H9 (cell line): Measurements from ENCODE around the gene PDE4A. TPM values are rescaled to one million over a fixed set of nuclear protein-coding genes. Genes with fewer than 3 reads are reported as not detected.

Experiments used
- DNase-seq: peaks from one replicate; pipeline ENCODE4 v3.0.0-alpha.2; 2017
- H2AFZ ChIP-seq: one replicate; pipeline ENCODE4 v1.6.1; 2013; ENCODE audit warnings: mild to moderate bottlenecking, low read length, control low read depth, moderate library complexity
- H2AK5ac ChIP-seq: 2 replicates; pipeline ENCODE4 v1.6.1; 2013; ENCODE audit warnings: low read length, control low read depth, mixed read lengths; ENCODE audit not compliant: insufficient read length
- H2BK120ac ChIP-seq: one replicate; pipeline ENCODE4 v1.6.1; 2013; ENCODE audit warnings: low read depth, mild to moderate bottlenecking, low read length, control low read depth, inconsistent platforms; ENCODE audit not compliant: poor library complexity, severe bottlenecking
- H2BK12ac ChIP-seq: 2 replicates; pipeline ENCODE4 v1.6.1; 2013; ENCODE audit warnings: low read length, control low read depth, mixed read lengths, low read depth; ENCODE audit not compliant: insufficient read length
- H2BK15ac ChIP-seq: 2 replicates; pipeline ENCODE4 v1.6.1; 2013; ENCODE audit warnings: low read depth, low read length, control low read depth
- H2BK20ac ChIP-seq: one replicate; pipeline ENCODE4 v1.6.1; 2013; ENCODE audit warnings: low read depth, mild to moderate bottlenecking, low read length, control low read depth, inconsistent platforms; ENCODE audit not compliant: poor library complexity, severe bottlenecking
- H2BK5ac ChIP-seq: 2 replicates; pipeline ENCODE4 v1.6.1; 2013; ENCODE audit warnings: low read length, control low read depth, mixed read lengths; ENCODE audit not compliant: insufficient read length
- H3K14ac ChIP-seq: 2 replicates; pipeline ENCODE4 v1.6.1; 2013; ENCODE audit warnings: low read length, control low read depth; ENCODE audit not compliant: insufficient read depth
- H3K18ac ChIP-seq: 2 replicates; pipeline ENCODE4 v1.6.1; 2013; ENCODE audit warnings: low read depth, mild to moderate bottlenecking, mixed read lengths, low read length, control low read depth; ENCODE audit not compliant: insufficient read length
- H3K23ac ChIP-seq: 2 replicates; pipeline ENCODE4 v1.6.1; 2013; ENCODE audit warnings: low read length, control low read depth, mixed read lengths, low read depth; ENCODE audit not compliant: insufficient read length
- H3K23me2 ChIP-seq: 2 replicates; pipeline ENCODE4 v1.6.1; 2013; ENCODE audit warnings: low read depth, mild to moderate bottlenecking, mixed read lengths, low read length, control low read depth; ENCODE audit not compliant: insufficient read length, poor library complexity, severe bottlenecking
- H3K27ac ChIP-seq: 2 replicates; pipeline ENCODE4 v1.5.1; 2013; ENCODE audit warnings: low read length, control low read depth, mixed read lengths, low read depth; ENCODE audit not compliant: insufficient read length
- H3K27me3 ChIP-seq: 2 replicates; pipeline ENCODE4 v1.6.1; 2013; ENCODE audit warnings: low read length, control low read depth, inconsistent platforms; ENCODE audit not compliant: insufficient read depth
- H3K4ac ChIP-seq: 2 replicates; pipeline ENCODE4 v1.6.1; 2013; ENCODE audit warnings: low read depth, mild to moderate bottlenecking, control low read depth, inconsistent platforms, low read length, moderate library complexity
- H3K4me1 ChIP-seq: 2 replicates; pipeline ENCODE4 v1.6.1; 2013; ENCODE audit warnings: low read length, control low read depth, inconsistent platforms; ENCODE audit not compliant: insufficient read depth
- H3K4me2 ChIP-seq: 2 replicates; pipeline ENCODE4 v1.6.1; 2013; ENCODE audit warnings: low read length, control low read depth, mixed read lengths; ENCODE audit not compliant: insufficient read length, insufficient read depth
- H3K56ac ChIP-seq: 2 replicates; pipeline ENCODE4 v1.6.1; 2013; ENCODE audit warnings: low read depth, mild to moderate bottlenecking, mixed read lengths, low read length, control low read depth; ENCODE audit not compliant: insufficient read length
- H3K79me1 ChIP-seq: 2 replicates; pipeline ENCODE4 v1.6.1; 2013; ENCODE audit warnings: low read depth, mild to moderate bottlenecking, moderate library complexity, low read length, control low read depth, inconsistent platforms; ENCODE audit not compliant: insufficient read depth, poor library complexity, severe bottlenecking
- H3K79me2 ChIP-seq: 2 replicates; pipeline ENCODE4 v1.6.1; 2013; ENCODE audit warnings: low read length, control low read depth, inconsistent platforms; ENCODE audit not compliant: insufficient read depth
- H3K9ac ChIP-seq: 2 replicates; pipeline ENCODE4 v1.6.1; 2013; ENCODE audit warnings: low read length, control low read depth, mixed read lengths; ENCODE audit not compliant: insufficient read length; ENCODE audit errors: extremely low read depth
- H3K9me3 ChIP-seq: one replicate; pipeline ENCODE4 v1.6.1; 2013; ENCODE audit warnings: low read depth, low read length, inconsistent platforms; ENCODE audit not compliant: control insufficient read depth
- H3T11ph ChIP-seq: one replicate; pipeline ENCODE4 v1.6.1; 2013; ENCODE audit warnings: mild to moderate bottlenecking, low read length, control low read depth, inconsistent platforms
- H4K20me1 ChIP-seq: one replicate; pipeline ENCODE4 v1.6.1; 2013; ENCODE audit not compliant: control insufficient read depth, insufficient read length, insufficient read depth
- H4K5ac ChIP-seq: 2 replicates; pipeline ENCODE4 v1.6.1; 2013; ENCODE audit warnings: low read depth, mild to moderate bottlenecking, mixed read lengths, low read length, control low read depth; ENCODE audit not compliant: insufficient read length
- H4K8ac ChIP-seq: replicated peaks from 2 replicates; pipeline ENCODE4 v1.6.1; 2013; ENCODE audit warnings: low read length, control low read depth, mixed read lengths, low read depth; ENCODE audit not compliant: insufficient read length
- H4K91ac ChIP-seq: 2 replicates; pipeline ENCODE4 v1.6.1; 2013; ENCODE audit warnings: low read depth, mild to moderate bottlenecking, moderate library complexity, mixed read lengths, low read length, control low read depth; ENCODE audit not compliant: insufficient read length
- H3K27ac Mint-ChIP-seq, 3 experiments: 2 replicates in 2 of 3; 3 replicates in 1 of 3; pipeline ENCODE4 v1.8.0; 2020 to 2021; ENCODE audit warnings: mixed read lengths in 3 of 3, mild to moderate bottlenecking in 1 of 3, moderate library complexity in 1 of 3
- H3K27me3 Mint-ChIP-seq: 2 replicates; pipeline ENCODE4 v1.8.0; 2021; ENCODE audit warnings: low read depth, mild to moderate bottlenecking, moderate library complexity, mixed read lengths
- H3K36me3 Mint-ChIP-seq, 3 experiments: 2 replicates in 2 of 3; 3 replicates in 1 of 3; pipeline ENCODE4 v1.8.0; 2020 to 2021; ENCODE audit warnings: low read depth in 3 of 3, mixed read lengths in 3 of 3; ENCODE audit not compliant: insufficient read depth in 1 of 3
- H3K4me1 Mint-ChIP-seq, 2 experiments: 2 replicates each; pipeline ENCODE4 v1.8.0; 2020; ENCODE audit warnings: mixed read lengths in 2 of 2
- H3K4me3 Mint-ChIP-seq, 2 experiments: 2 replicates in 1 of 2; 3 replicates in 1 of 2; pipeline ENCODE4 v1.8.0; 2020 to 2021; ENCODE audit warnings: mild to moderate bottlenecking in 2 of 2, mixed read lengths in 2 of 2, moderate library complexity in 1 of 2
- H3K9me3 Mint-ChIP-seq, 2 experiments: 2 replicates in 1 of 2; 3 replicates in 1 of 2; pipeline ENCODE4 v1.8.0; 2020; ENCODE audit warnings: mild to moderate bottlenecking in 2 of 2, mixed read lengths in 2 of 2, moderate library complexity in 1 of 2
- WGBS: extraction: QIAGEN DNeasy Blood & Tissue Kit; methylation state at CpG from one replicate; pipeline ENCODE4 v1.1.7; 2013; ENCODE audit warnings: missing lambda C conversion rate, low lambda C conversion rate, mixed read lengths; ENCODE audit not compliant: insufficient read length; ENCODE audit errors: extremely low coverage; 5-methylcytosine and 5-hydroxymethylcytosine counted together
- total RNA-seq: library from RNA; stranded (reverse); gene quantifications from 2 replicates; pipeline ENCODE4 v1.2.1, GENCODE V29; 2021
- TF ChIP-seq, protein P1 (sequence below): fragments of 200-600 bp; sonication (generic); conservative IDR thresholded peaks from 3 replicates; pipeline ENCODE4 v1.8.0; 2021; ENCODE audit warnings: antibody characterized with exemption, mild to moderate bottlenecking

PDE4A gene
- total RNA-seq, 1 experiment from 2014 or later = 8.5 TPM

GRCh38 chr19:10404888-10405820 is 15.2 kb upstream of the PDE4A start:
- H2BK120ac ChIP-seq = no peak overlapping the region
- no peak overlapping the region for H3K4ac ChIP-seq
- no peak overlapping the region for H2BK15ac ChIP-seq
- H2BK20ac ChIP-seq = no peak overlapping the region
- no peak overlapping the region for H4K5ac ChIP-seq
- H4K20me1 ChIP-seq = no peaks in the 10 kb centered on the region
- no peak overlapping the region for H4K91ac ChIP-seq
- peaks cover 0 to 16% (median 4%) of the 10 kb centered on the region in 3 experiments; a peak in 4 of 7 replicates for H3K36me3 Mint-ChIP-seq
- no peaks in the 10 kb centered on the region; the same call in 1 of the 2 replicates for H3K27me3 ChIP-seq
- H3K9me3 Mint-ChIP-seq = no peaks in the 10 kb centered on the region
- H3K79me2 ChIP-seq = peaks cover 14% of the 10 kb centered on the region; the same call in 1 of the 2 replicates
- no peak overlapping the region for H3K23ac ChIP-seq
- H3K79me1 ChIP-seq = peaks cover 13% of the 10 kb centered on the region
- H3K18ac ChIP-seq = no peak overlapping the region
- no peak overlapping the region for H4K8ac ChIP-seq
- no peak overlapping the region for H2AK5ac ChIP-seq
- H3K56ac ChIP-seq = no peak overlapping the region
- no peak overlapping the region for H3K9ac ChIP-seq
- H3K4me3 Mint-ChIP-seq = peak overlapping the region; percentile 96 to 97
- H2BK12ac ChIP-seq = no peak overlapping the region
- H3K14ac ChIP-seq = no peak overlapping the region
- no peak overlapping the region for H2BK5ac ChIP-seq
- no peak for DNase-seq
- no peaks in the 10 kb centered on the region; the same call in 1 of the 2 replicates for H3K4me1 ChIP-seq
- TF ChIP-seq, protein P1, sequence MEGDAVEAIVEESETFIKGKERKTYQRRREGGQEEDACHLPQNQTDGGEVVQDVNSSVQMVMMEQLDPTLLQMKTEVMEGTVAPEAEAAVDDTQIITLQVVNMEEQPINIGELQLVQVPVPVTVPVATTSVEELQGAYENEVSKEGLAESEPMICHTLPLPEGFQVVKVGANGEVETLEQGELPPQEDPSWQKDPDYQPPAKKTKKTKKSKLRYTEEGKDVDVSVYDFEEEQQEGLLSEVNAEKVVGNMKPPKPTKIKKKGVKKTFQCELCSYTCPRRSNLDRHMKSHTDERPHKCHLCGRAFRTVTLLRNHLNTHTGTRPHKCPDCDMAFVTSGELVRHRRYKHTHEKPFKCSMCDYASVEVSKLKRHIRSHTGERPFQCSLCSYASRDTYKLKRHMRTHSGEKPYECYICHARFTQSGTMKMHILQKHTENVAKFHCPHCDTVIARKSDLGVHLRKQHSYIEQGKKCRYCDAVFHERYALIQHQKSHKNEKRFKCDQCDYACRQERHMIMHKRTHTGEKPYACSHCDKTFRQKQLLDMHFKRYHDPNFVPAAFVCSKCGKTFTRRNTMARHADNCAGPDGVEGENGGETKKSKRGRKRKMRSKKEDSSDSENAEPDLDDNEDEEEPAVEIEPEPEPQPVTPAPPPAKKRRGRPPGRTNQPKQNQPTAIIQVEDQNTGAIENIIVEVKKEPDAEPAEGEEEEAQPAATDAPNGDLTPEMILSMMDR = no peak
- H3K9me3 ChIP-seq = no peaks in the 10 kb centered on the region
- peaks cover 24% of the 10 kb centered on the region for H3K23me2 ChIP-seq
- H3K27me3 Mint-ChIP-seq = peaks cover 53% of the 10 kb centered on the region
- H3T11ph ChIP-seq = no peak overlapping the region
- H3K27ac Mint-ChIP-seq = no peak overlapping the region; a peak in 1 of 7 replicates
- H3K4me1 Mint-ChIP-seq = peaks cover 16 to 22% of the 10 kb centered on the region in 2 experiments
- peak overlapping the region; percentile 68 for H3K4me2 ChIP-seq
- no CpG with 5 or more reads among the region's 43 CpGs for WGBS
- H2AFZ ChIP-seq = no peak overlapping the region
- no peak overlapping the region for H3K27ac ChIP-seq
